ENCODE data around the gene SHPK.

The SHPK gene

GRCh38 chr17:3656353-3656752 lies 20.3 kb upstream of the SHPK start:
- Histone ChIP-seq H3K9me2 (replicated peaks; ENCODE audit: insufficient read depth, low read length) (no peaks in the 10 kb centered on the region), H3K27me3 (replicated peaks; ENCODE audit: insufficient read depth, low read length) (no peaks in the 10 kb centered on the region), H3K27ac (ENCODE audit: low read length) (no peak overlapping the region), H3K4me2 (ENCODE audit: low read depth, low read length) (no peak overlapping the region), H3K4me1 (ENCODE audit: low read length) (no peaks in the 10 kb centered on the region), H4K20me1 (ENCODE audit: insufficient read depth, low read length) (no peaks in the 10 kb centered on the region), H3K9ac (ENCODE audit: low read length) (no peak overlapping the region), H3K4me3 (ENCODE audit: low read length) (no peak overlapping the region), H3K36me3 (replicated peaks; ENCODE audit: insufficient read depth, low read length) (no peaks in the 10 kb centered on the region), H2AFZ (ENCODE audit: low read length) (no peak overlapping the region), H3K79me2 (ENCODE audit: low read length) (no peaks in the 10 kb centered on the region), H3F3A (ENCODE audit: insufficient read depth, low read length) (no peaks in the 10 kb centered on the region), H3K9me3 (replicated peaks; ENCODE audit: insufficient read depth, low read length) (no peaks in the 10 kb centered on the region)
- TF ChIP-seq EZH2phosphoT487 (IDR thresholded peaks at IDR 0.05; ENCODE audit: low read length): no peak
- no peak for TF ChIP-seq EZH2 (optimal IDR thresholded peaks at IDR 0.05; ENCODE audit: low read depth, low read length)
- no peak for TF ChIP-seq CTCF (IDR thresholded peaks at IDR 0.05; ENCODE audit: low read length)
- peak; percentile 2 for DNase-seq

DNA sequence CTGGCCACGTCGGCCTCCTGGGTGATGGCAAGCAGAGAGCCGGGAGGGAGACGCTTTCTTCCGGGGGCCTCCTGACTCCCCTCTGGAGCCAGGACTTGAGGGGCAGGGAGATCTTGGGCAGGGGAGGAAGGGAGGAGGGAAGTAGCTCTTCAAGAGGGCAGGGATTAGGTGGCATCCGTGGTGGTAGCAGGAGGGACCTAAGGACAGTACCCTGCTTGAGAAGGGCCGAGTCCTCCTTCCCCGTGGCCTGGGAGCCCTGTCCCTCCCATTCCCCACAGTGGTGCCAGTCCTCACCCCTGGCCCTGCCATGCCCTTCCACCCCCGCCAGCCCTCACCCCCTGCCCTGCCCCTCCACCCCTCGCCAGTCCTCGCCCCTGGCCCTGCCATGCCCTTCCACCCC lies 19.7 kb upstream of the SHPK start:
- H2AFZ ChIP-seq (ENCODE audit: low read length): no peak overlapping the region
- no peak for TF ChIP-seq EZH2phosphoT487 (IDR thresholded peaks at IDR 0.05; ENCODE audit: low read length)
- TF ChIP-seq CTCF (IDR thresholded peaks at IDR 0.05; ENCODE audit: low read length): no peak
- TF ChIP-seq EZH2 (optimal IDR thresholded peaks at IDR 0.05; ENCODE audit: low read depth, low read length): no peak
- no peak overlapping the region for H3K4me2 ChIP-seq (ENCODE audit: low read depth, low read length)
- peak; percentile 0 for DNase-seq
- no peaks in the 10 kb centered on the region for H3K79me2 ChIP-seq (ENCODE audit: low read length)
- no peaks in the 10 kb centered on the region for H3F3A ChIP-seq (ENCODE audit: insufficient read depth, low read length)
- no peaks in the 10 kb centered on the region for H3K4me1 ChIP-seq (ENCODE audit: low read length)
- H3K9me3 ChIP-seq (replicated peaks; ENCODE audit: insufficient read depth, low read length): no peaks in the 10 kb centered on the region
- H3K9ac ChIP-seq (ENCODE audit: low read length): no peak overlapping the region
- H4K20me1 ChIP-seq (ENCODE audit: insufficient read depth, low read length): no peaks in the 10 kb centered on the region
- no peaks in the 10 kb centered on the region for H3K27me3 ChIP-seq (replicated peaks; ENCODE audit: insufficient read depth, low read length)
- no peaks in the 10 kb centered on the region for H3K9me2 ChIP-seq (replicated peaks; ENCODE audit: insufficient read depth, low read length)
- no peaks in the 10 kb centered on the region for H3K36me3 ChIP-seq (replicated peaks; ENCODE audit: insufficient read depth, low read length)
- no peak overlapping the region for H3K27ac ChIP-seq (ENCODE audit: low read length)
- H3K4me3 ChIP-seq (ENCODE audit: low read length): no peak overlapping the region

GRCh38 chr17:3647769-3648555 lies 11.9 kb upstream of the SHPK start:
- DNase-seq: peak; percentile 34
- H2AFZ ChIP-seq (ENCODE audit: low read length): no peak overlapping the region

More at GRCh38 chr17:3647769-3648555, 11.9 kb upstream of the SHPK start:
- H3K79me2 ChIP-seq (ENCODE audit: low read length): no peaks in the 10 kb centered on the region
- no peaks in the 10 kb centered on the region for H3K9me2 ChIP-seq (replicated peaks; ENCODE audit: insufficient read depth, low read length)
- no peaks in the 10 kb centered on the region for H3K27me3 ChIP-seq (replicated peaks; ENCODE audit: insufficient read depth, low read length)
- H3K9me3 ChIP-seq (replicated peaks; ENCODE audit: insufficient read depth, low read length): no peaks in the 10 kb centered on the region
- no peaks in the 10 kb centered on the region for H3F3A ChIP-seq (ENCODE audit: insufficient read depth, low read length)
- no peak overlapping the region for H3K27ac ChIP-seq (ENCODE audit: low read length)
- no peak overlapping the region for H3K9ac ChIP-seq (ENCODE audit: low read length)
- H4K20me1 ChIP-seq (ENCODE audit: insufficient read depth, low read length): no peaks in the 10 kb centered on the region
- H3K4me1 ChIP-seq (ENCODE audit: low read length): no peaks in the 10 kb centered on the region
- no peak overlapping the region for H3K4me2 ChIP-seq (ENCODE audit: low read depth, low read length)
- no peaks in the 10 kb centered on the region for H3K36me3 ChIP-seq (replicated peaks; ENCODE audit: insufficient read depth, low read length)
- H3K4me3 ChIP-seq (ENCODE audit: low read length): no peak overlapping the region
- TF ChIP-seq CTCF (IDR thresholded peaks at IDR 0.05; ENCODE audit: low read length) (peak; percentile 41), EZH2 (optimal IDR thresholded peaks at IDR 0.05; ENCODE audit: low read depth, low read length) (no peak)

All from MM.1S (cell line).